Fibroblast of lung (primary cell): ENCODE results near the gene RSAD1. TPM values are rescaled to one million over a fixed set of nuclear protein-coding genes. Genes with fewer than 3 reads are reported as not detected.

Experiments used
- DNase-seq, 2 donors: peaks; one replicate each; pipeline versions ENCODE4 v3.0.0 to v3.0.0-alpha.2; 2010; ENCODE audit warnings: low read depth in 2 of 2
- H2AFZ ChIP-seq: 2 replicates; pipeline ENCODE4 v1.5.1; 2012; ENCODE audit warnings: low read length, control low read depth, inconsistent platforms
- H3K27ac ChIP-seq: 2 replicates; pipeline ENCODE4 v1.5.1; 2011; ENCODE audit warnings: low read length, control low read depth; ENCODE audit not compliant: insufficient read depth
- H3K27me3 ChIP-seq: 2 replicates; pipeline ENCODE4 v1.5.1; 2011; ENCODE audit warnings: mild to moderate bottlenecking, low read length; ENCODE audit not compliant: control insufficient read depth, insufficient read depth
- H3K36me3 ChIP-seq: 2 replicates; pipeline ENCODE4 v1.5.1; 2011; ENCODE audit warnings: low read length; ENCODE audit not compliant: control insufficient read depth, insufficient read depth
- H3K4me1 ChIP-seq: 2 replicates; pipeline ENCODE4 v1.5.1; 2011; ENCODE audit warnings: low read length; ENCODE audit not compliant: control insufficient read depth, insufficient read depth; ENCODE audit errors: extremely low read depth
- H3K4me2 ChIP-seq: 2 replicates; pipeline ENCODE4 v1.5.1; 2011; ENCODE audit warnings: low read length, control low read depth; ENCODE audit not compliant: insufficient read depth; ENCODE audit errors: extremely low read depth
- H3K4me3 ChIP-seq, 4 experiments: fragments of 200-600 bp in 1 of 4; sonication (generic) in 1 of 4; replicated peaks in 1 of 4; 2 replicates each; pipeline ENCODE4 v1.5.1; 2011 to 2016; ENCODE audit warnings: low read length in 4 of 4, low read depth in 3 of 4, mild to moderate bottlenecking in 3 of 4, control low read depth in 2 of 4, inconsistent platforms in 1 of 4, mixed read lengths in 1 of 4; ENCODE audit not compliant: insufficient read depth in 1 of 4; ENCODE audit errors: control extremely low read depth in 1 of 4
- H3K79me2 ChIP-seq: 2 replicates; pipeline ENCODE4 v1.5.1; 2012; ENCODE audit warnings: mild to moderate bottlenecking, low read length, inconsistent platforms; ENCODE audit not compliant: control insufficient read depth, insufficient read depth
- H3K9ac ChIP-seq: 2 replicates; pipeline ENCODE4 v1.5.1; 2011; ENCODE audit warnings: mild to moderate bottlenecking, low read length, control low read depth; ENCODE audit not compliant: insufficient read depth
- H3K9me3 ChIP-seq: 2 replicates; pipeline ENCODE4 v1.5.1; 2012; ENCODE audit warnings: low read depth, low read length; ENCODE audit not compliant: control insufficient read depth, insufficient read depth
- H4K20me1 ChIP-seq: 2 replicates; pipeline ENCODE4 v1.5.1; 2011; ENCODE audit warnings: low read length; ENCODE audit not compliant: control insufficient read depth, insufficient read depth; ENCODE audit errors: extremely low read depth
- CTCF ChIP-seq, 2 donors: IDR thresholded peaks in 1 of 2; conservative IDR thresholded peaks in 1 of 2; 1 replicate in 1 of 2; 2 replicates in 1 of 2; pipeline ENCODE4 v1.5.1; 2011 to 2012; ENCODE audit warnings: low read length in 2 of 2, control low read depth in 1 of 2, inconsistent platforms in 1 of 2, low read depth in 1 of 2, mild to moderate bottlenecking in 1 of 2
- EZH2 ChIP-seq: IDR thresholded peaks from 2 replicates; pipeline ENCODE4 v1.5.1; 2012; ENCODE audit warnings: low read length, control low read depth, mild to moderate bottlenecking; ENCODE audit errors: missing control alignments
- polyA plus RNA-seq, 2 donors: library from polyadenylated mRNA; depleted of rRNA in 1 of 2; stranded (reverse) in 1 of 2; unstranded in 1 of 2; fragments of >200 nt; gene quantifications; 2 replicates each; pipeline ENCODE4 v1.2.1, GENCODE V29; 2011 to 2012; ENCODE audit warnings: missing spikeins in 1 of 2
- total RNA-seq: library from RNA; depleted of rRNA; stranded (reverse); fragments of >200 nt; gene quantifications from 2 replicates; pipeline ENCODE4 v1.2.1, GENCODE V29; 2014

RSAD1 gene
- total and polyA plus RNA-seq, 2 donors (not counting 1 experiment from before 2014, with no cell fraction given): 12.5 to 28.4 TPM

- H3K27ac ChIP-seq: no peak overlapping the region
- peaks cover 5% of the 10 kb centered on the region for H3K4me1 ChIP-seq
- no peaks in the 10 kb centered on the region for H4K20me1 ChIP-seq
- H3K79me2 ChIP-seq: no peaks in the 10 kb centered on the region
- peak in 1 of 2 donors; percentile 24 for DNase-seq
- TF ChIP-seq CTCF (conservative IDR thresholded peaks at IDR 0.05 in 1 of 2, IDR thresholded peaks at IDR 0.05 in 1 of 2; ENCODE audit: low read depth in 1 of 2, low read length in 2 of 2): no peak
- TF ChIP-seq EZH2: no peak
- no peak overlapping the region for H2AFZ ChIP-seq
- no peak overlapping the region for H3K9ac ChIP-seq
- H3K4me3 ChIP-seq: no peak overlapping the region
- H3K4me2 ChIP-seq: no peak overlapping the region
- no peaks in the 10 kb centered on the region for H3K27me3 ChIP-seq
- peaks cover 5% of the 10 kb centered on the region for H3K36me3 ChIP-seq
- H3K9me3 ChIP-seq: no peaks in the 10 kb centered on the region
Measured at GRCh38 chr17:50487213-50488096, 8.8 kb downstream of the RSAD1 start.

GRCh38 chr17:50488880-50489279, 10.2 kb downstream of the RSAD1 start:
- Histone ChIP-seq H2AFZ (no peak overlapping the region), H3K27ac (no peak overlapping the region), H3K9ac (no peak overlapping the region), H3K4me1 (no peaks in the 10 kb centered on the region), H4K20me1 (no peaks in the 10 kb centered on the region), H3K4me2 (no peak overlapping the region), H3K9me3 (no peaks in the 10 kb centered on the region), H3K79me2 (no peaks in the 10 kb centered on the region), H3K4me3 (no peak overlapping the region), H3K36me3 (peaks cover 4% of the 10 kb centered on the region), H3K27me3 (no peaks in the 10 kb centered on the region)
- DNase-seq: no peak
- no peak for TF ChIP-seq CTCF (conservative IDR thresholded peaks at IDR 0.05 in 1 of 2, IDR thresholded peaks at IDR 0.05 in 1 of 2; ENCODE audit: low read depth in 1 of 2, low read length in 2 of 2)
- TF ChIP-seq EZH2: no peak

DNA sequence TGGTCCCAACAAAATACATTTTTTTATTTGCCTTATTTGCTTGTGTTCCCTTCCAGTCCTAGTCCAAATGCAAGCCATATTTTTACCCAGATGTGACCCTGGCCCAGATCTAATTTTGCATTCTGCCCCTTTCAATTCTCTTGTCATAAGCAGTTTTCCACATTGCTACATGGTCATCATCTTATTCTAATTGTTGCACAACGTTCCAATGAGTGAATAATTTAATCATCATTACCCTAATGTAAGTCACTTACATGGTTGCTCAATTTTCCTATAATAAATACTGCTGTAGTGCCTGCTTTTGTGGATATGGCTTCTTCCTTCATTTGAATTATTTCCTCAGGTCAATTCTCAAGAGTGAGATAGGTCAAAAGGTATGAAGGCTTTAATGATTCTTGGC, 12.8 kb downstream of the RSAD1 start:
- no peak overlapping the region for H3K4me3 ChIP-seq
- H3K27me3 ChIP-seq: no peaks in the 10 kb centered on the region
- no peaks in the 10 kb centered on the region for H3K9me3 ChIP-seq
- no peaks in the 10 kb centered on the region for H4K20me1 ChIP-seq
- H3K4me1 ChIP-seq: no peaks in the 10 kb centered on the region
- no peak overlapping the region for H2AFZ ChIP-seq
- no peak overlapping the region for H3K9ac ChIP-seq
- H3K79me2 ChIP-seq: no peaks in the 10 kb centered on the region
- no peaks in the 10 kb centered on the region for H3K36me3 ChIP-seq
- H3K27ac ChIP-seq: no peak overlapping the region
- TF ChIP-seq EZH2: no peak
- TF ChIP-seq CTCF (conservative IDR thresholded peaks at IDR 0.05 in 1 of 2, IDR thresholded peaks at IDR 0.05 in 1 of 2; ENCODE audit: low read depth in 1 of 2, low read length in 2 of 2): no peak
- DNase-seq: no peak
- no peak overlapping the region for H3K4me2 ChIP-seq
